Right cardiac atrium (tissue), 5 donors: ENCODE measurements around the gene NCF4. TPM values are rescaled to one million over a fixed set of nuclear protein-coding genes. Genes with fewer than 3 reads are reported as not detected.
A peak's percentile ranks its signal among the peaks of the same experiment; 100 is the strongest.

Experiments
- ATAC-seq, 2 donors: fragments of 200-7000 bp; cut with Tn5 transposase; one replicate each; pipeline versions ENCODE4 v1.8.0 to v1.9.1; 2020; ENCODE audit warnings: moderate library complexity in 2 of 2, mild to moderate bottlenecking in 1 of 2
- DNase-seq, 3 donors: peaks; one replicate each; pipeline ENCODE4 v3.0.0-alpha.2; 2020
- H3K27ac ChIP-seq: one replicate; pipeline ENCODE4 v1.5.1; 2013; ENCODE audit warnings: mild to moderate bottlenecking, low read length, control low read depth, moderate library complexity
- H3K27me3 ChIP-seq: one replicate; pipeline ENCODE4 v1.6.1; 2013; ENCODE audit not compliant: control insufficient read depth, insufficient read depth
- H3K4me1 ChIP-seq: one replicate; pipeline ENCODE4 v1.6.1; 2013; ENCODE audit warnings: low read length; ENCODE audit not compliant: control insufficient read depth, insufficient read depth
- H3K4me3 ChIP-seq: one replicate; pipeline ENCODE4 v1.5.1; 2013; ENCODE audit warnings: low read length, control low read depth
- H3K9me3 ChIP-seq: one replicate; pipeline ENCODE4 v1.6.1; 2013; ENCODE audit warnings: low read length; ENCODE audit not compliant: control insufficient read depth
- WGBS: extraction: QIAGEN DNeasy Blood & Tissue Kit; methylation state at CpG from one replicate; pipeline ENCODE4 v1.1.7; 2013; 5-methylcytosine and 5-hydroxymethylcytosine counted together
- intact Hi-C, 4 donors: fragments of 100-400 bp; cut with DNase I; formaldehyde crosslinking; loops; one replicate each; pipeline versions ENCODE4 v1.11.0 to v1.14.0; 2022 to 2023
- polyA plus RNA-seq: library from polyadenylated mRNA; stranded (reverse); fragments of 200-250 nt; gene quantifications from one replicate; pipeline ENCODE4 v1.2.3, GENCODE V29; 2013
- total RNA-seq, 4 donors: library from RNA; stranded (reverse); fragmentation: NEBNext Ultra II Directional; extraction: Animal tissue kit (Norgen Biotek cat#: 25700); gene quantifications; one replicate each; pipeline ENCODE4 v1.2.1, GENCODE V29; 2021
- donor health status: healthy with polysubstance abuse.
- donor health status: DM: no; HTN: yes; CAD: no.
- donor health status: DM: no; HTN: no; CAD: no.
- donor health status: DM: no; HTN: yes; CAD: no; lungs with severe emphysema.
- donor health status: DM: yes; HTN: yes; CAD: no.

The NCF4 gene
- total and polyA plus RNA-seq, 5 donors, result 3.1 to 6.9 (median 6.6) TPM

GRCh38 chr22:36898690-36899089, 37.9 kb downstream of the NCF4 start:
- intact Hi-C loops, result no loop called here
- Histone ChIP-seq H3K9me3 (no peaks in the 10 kb centered on the region), H3K27me3 (no peaks in the 10 kb centered on the region), H3K4me1 (no peaks in the 10 kb centered on the region), H3K27ac (no peak overlapping the region), H3K4me3 (no peak overlapping the region)
- no peak for ATAC-seq
- DNase-seq, result no peak
- WGBS, result 84% methylated on average over 4 of the region's 4 CpGs

GRCh38 chr22:36899498-36899897, 38.7 kb downstream of the NCF4 start:
- H3K27me3 ChIP-seq, result no peaks in the 10 kb centered on the region
- DNase-seq (no peak), ATAC-seq (no peak)
- no peak overlapping the region for H3K27ac ChIP-seq
- 66% methylated on average over 1 of the region's 1 CpG for WGBS
- intact Hi-C loops, result no loop called here
- no peaks in the 10 kb centered on the region for H3K9me3 ChIP-seq
- no peaks in the 10 kb centered on the region for H3K4me1 ChIP-seq
- no peak overlapping the region for H3K4me3 ChIP-seq

- H3K4me3 ChIP-seq, result no peak overlapping the region
- H3K4me1 ChIP-seq, result no peaks in the 10 kb centered on the region
- 52% methylated on average over 2 of the region's 2 CpGs for WGBS
- no peak for DNase-seq
- H3K27ac ChIP-seq, result no peak overlapping the region
- H3K27me3 ChIP-seq, result no peaks in the 10 kb centered on the region
- H3K9me3 ChIP-seq, result no peaks in the 10 kb centered on the region
- intact Hi-C loops, result no loop called here
- peak in 1 of 2 donors; percentile 15 for ATAC-seq
Measured at GRCh38 chr22:36900225-36900624, 39.4 kb downstream of the NCF4 start.

GRCh38 chr22:36900880-36901279, 40.1 kb downstream of the NCF4 start:
- Histone ChIP-seq H3K9me3 (no peaks in the 10 kb centered on the region), H3K27ac (no peak overlapping the region), H3K4me3 (no peak overlapping the region), H3K27me3 (no peaks in the 10 kb centered on the region), H3K4me1 (no peaks in the 10 kb centered on the region)
- ATAC-seq (no peak), DNase-seq (no peak)
- WGBS, result 18% methylated on average over 4 of the region's 4 CpGs
- intact Hi-C loops, result no loop called here

GRCh38 chr22:36901411-36902142, 40.8 kb downstream of the NCF4 start:
- intact Hi-C loops, result no loop called here
- H3K4me3 ChIP-seq, result no peak overlapping the region
- no peaks in the 10 kb centered on the region for H3K9me3 ChIP-seq
- ATAC-seq (no peak), DNase-seq (no peak)
- H3K27me3 ChIP-seq, result no peaks in the 10 kb centered on the region
- H3K4me1 ChIP-seq, result no peaks in the 10 kb centered on the region
- 81% methylated on average over 13 of the region's 13 CpGs for WGBS
- no peak overlapping the region for H3K27ac ChIP-seq

GRCh38 chr22:36902143-36902926, 41.5 kb downstream of the NCF4 start:
- Histone ChIP-seq H3K4me1 (no peaks in the 10 kb centered on the region), H3K4me3 (no peak overlapping the region), H3K27me3 (no peaks in the 10 kb centered on the region), H3K9me3 (no peaks in the 10 kb centered on the region), H3K27ac (no peak overlapping the region)
- 79% methylated on average over 8 of the region's 8 CpGs for WGBS
- intact Hi-C loops, result no loop called here
- DNase-seq (no peak), ATAC-seq (peak; percentile 36 to 45)

GRCh38 chr22:36904260-36904880, 43.6 kb downstream of the NCF4 start:
- WGBS, result 81% methylated on average over 6 of the region's 6 CpGs
- intact Hi-C loops, result no loop called here
- no peak overlapping the region for H3K4me3 ChIP-seq
- no peak overlapping the region for H3K27ac ChIP-seq
- ATAC-seq, result no peak
- no peaks in the 10 kb centered on the region for H3K4me1 ChIP-seq
- H3K9me3 ChIP-seq, result no peaks in the 10 kb centered on the region
- no peaks in the 10 kb centered on the region for H3K27me3 ChIP-seq
- DNase-seq, result no peak

GRCh38 chr22:36907253-36908195, 46.7 kb downstream of the NCF4 start:
- ATAC-seq (peak in 1 of 2 donors; percentile 64), DNase-seq (no peak)
- 83% methylated on average over 7 of the region's 7 CpGs for WGBS
- Histone ChIP-seq H3K4me1 (no peaks in the 10 kb centered on the region), H3K27ac (no peak overlapping the region), H3K9me3 (no peaks in the 10 kb centered on the region), H3K27me3 (no peaks in the 10 kb centered on the region), H3K4me3 (no peak overlapping the region)
- intact Hi-C loops, result no loop called here

- intact Hi-C loops, result no loop called here
- ATAC-seq, result no peak
- H3K4me3 ChIP-seq, result no peak overlapping the region
- H3K4me1 ChIP-seq, result no peaks in the 10 kb centered on the region
- H3K9me3 ChIP-seq, result no peaks in the 10 kb centered on the region
- H3K27ac ChIP-seq, result no peak overlapping the region
- no peak for DNase-seq
- no peaks in the 10 kb centered on the region for H3K27me3 ChIP-seq
Measured at GRCh38 chr22:36910461-36910860, 49.7 kb downstream of the NCF4 start.

- Histone ChIP-seq H3K27ac (no peak overlapping the region), H3K9me3 (no peaks in the 10 kb centered on the region), H3K4me3 (no peak overlapping the region), H3K4me1 (no peaks in the 10 kb centered on the region), H3K27me3 (no peaks in the 10 kb centered on the region)
- ATAC-seq (no peak), DNase-seq (no peak)
- intact Hi-C loops, result no loop called here
- WGBS, result 57% methylated on average over 13 of the region's 13 CpGs
Measured at GRCh38 chr22:36911887-36912661, 51.3 kb downstream of the NCF4 start.
